HEK293T (cell line): ENCODE measurements around the gene MEIS1.

Source experiments
- BHLHE40 ChIP-seq: fragments of 450-650 bp; IDR thresholded peaks from 2 replicates; pipeline ENCODE4 v1.6.1; 2016; ENCODE audit warnings: mild to moderate bottlenecking, moderate library complexity, borderline replicate concordance
- CTBP1 ChIP-seq: fragments of 450-650 bp; IDR thresholded peaks from 2 replicates; pipeline ENCODE4 v1.6.1; 2016; ENCODE audit warnings: borderline replicate concordance
- ELF4 ChIP-seq: fragments of 450-650 bp; IDR thresholded peaks from 2 replicates; pipeline ENCODE4 v1.6.1; 2017; ENCODE audit warnings: antibody characterized with exemption
- FOXK2 ChIP-seq: fragments of 450-650 bp; IDR thresholded peaks from 2 replicates; pipeline ENCODE4 v1.6.1; 2016; ENCODE audit warnings: mild to moderate bottlenecking
- FOXM1 ChIP-seq: fragments of 450-650 bp; IDR thresholded peaks from 2 replicates; pipeline ENCODE4 v1.6.1; 2017; ENCODE audit warnings: mild to moderate bottlenecking, borderline replicate concordance
- HDGF ChIP-seq: fragments of 450-650 bp; IDR thresholded peaks from 2 replicates; pipeline ENCODE4 v1.6.1; 2017; ENCODE audit warnings: antibody characterized with exemption, borderline replicate concordance
- NFRKB ChIP-seq: fragments of 450-650 bp; IDR thresholded peaks from 2 replicates; pipeline ENCODE4 v1.6.1; 2016; ENCODE audit warnings: mild to moderate bottlenecking, moderate library complexity
- SP1 ChIP-seq: fragments of 450-650 bp; IDR thresholded peaks from 2 replicates; pipeline ENCODE4 v1.6.1; 2017
- SUZ12 ChIP-seq: fragments of 450-650 bp; IDR thresholded peaks from 2 replicates; pipeline ENCODE4 v1.6.1; 2016; ENCODE audit warnings: mild to moderate bottlenecking
- TARDBP ChIP-seq: fragments of 450-650 bp; IDR thresholded peaks from 2 replicates; pipeline ENCODE4 v1.6.1; 2016
- ZNF384 ChIP-seq: fragments of 450-650 bp; IDR thresholded peaks from 2 replicates; pipeline ENCODE4 v1.6.1; 2016

DNA sequence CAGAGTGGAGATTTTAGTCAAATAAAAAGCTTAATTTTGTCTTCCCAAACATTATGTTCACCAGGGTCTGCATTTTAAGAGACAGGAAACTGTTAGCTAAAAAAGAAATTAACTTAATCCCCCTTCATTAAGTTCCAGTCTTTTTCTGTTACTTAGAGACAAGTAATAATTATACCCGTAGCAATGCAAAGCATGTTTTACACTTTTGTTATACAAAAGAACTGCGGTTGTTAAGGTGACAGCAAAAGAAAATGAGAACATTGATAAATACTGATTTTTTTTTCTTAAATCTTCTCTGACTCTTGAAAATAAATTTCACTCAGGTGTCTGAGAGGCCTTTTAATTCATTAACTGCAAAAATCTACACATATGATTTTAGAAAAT lies 101.4 kb downstream of the MEIS1 start:
- TF ChIP-seq ELF4, result no peak
- TF ChIP-seq FOXM1, result no peak
- TF ChIP-seq SP1, result no peak
- TF ChIP-seq TARDBP, result no peak
- TF ChIP-seq ZNF384, result no peak
- TF ChIP-seq NFRKB, result no peak
- TF ChIP-seq BHLHE40, result no peak
- no peak for TF ChIP-seq FOXK2
- no peak for TF ChIP-seq SUZ12
- no peak for TF ChIP-seq HDGF
- no peak for TF ChIP-seq CTBP1
